Measurements from ENCODE around the gene KRTAP16-1.

GRCh38 chr17:41294016-41294415 is 15.1 kb downstream of the KRTAP16-1 start:
- TF ChIP-seq CTCF (conservative IDR thresholded peaks at IDR 0.05 in 1 of 2, IDR thresholded peaks at IDR 0.05 in 1 of 2; ENCODE audit: extremely low read depth in 1 of 2, insufficient read depth in 1 of 2, low read depth in 1 of 2, low read length in 2 of 2) (no peak), EZH2 (IDR thresholded peaks at IDR 0.05; ENCODE audit: borderline replicate concordance, low read length) (no peak)
